Gastroesophageal sphincter (tissue), 4 donors: ENCODE results near the gene GPR143. TPM values are rescaled to one million over a fixed set of nuclear protein-coding genes. Genes with fewer than 3 reads are reported as not detected.

ENCODE experiments used
- ATAC-seq: fragments of 150-250 bp; one replicate; pipeline ENCODE4 v1.9.1; 2016; ENCODE audit warnings: mild to moderate bottlenecking, moderate library complexity
- H3K27ac ChIP-seq, 4 donors: fragments of 200-600 bp; sonication (generic) in 3 of 4; 1 replicate in 3 of 4; 2 replicates in 1 of 4; pipeline ENCODE4 v1.5.1; 2016 to 2019
- H3K27me3 ChIP-seq: fragments of 200-600 bp; sonication (generic); one replicate; pipeline ENCODE4 v1.5.1; 2019
- H3K36me3 ChIP-seq, 2 donors: fragments of 200-600 bp; sonication (generic); one replicate each; pipeline ENCODE4 v1.5.1; 2019; ENCODE audit warnings: control low read depth in 1 of 2
- H3K4me1 ChIP-seq, 3 donors: fragments of 200-600 bp; sonication (generic); 1 replicate in 2 of 3; 2 replicates in 1 of 3; pipeline ENCODE4 v1.5.1; 2016 to 2019; ENCODE audit warnings: control low read depth in 2 of 3
- H3K4me3 ChIP-seq, 2 donors: fragments of 200-600 bp; sonication (generic); one replicate each; pipeline ENCODE4 v1.5.1; 2019; ENCODE audit warnings: mild to moderate bottlenecking in 1 of 2, moderate library complexity in 1 of 2
- H3K9me3 ChIP-seq, 3 donors: fragments of 200-600 bp; sonication (generic); one replicate each; pipeline ENCODE4 v1.5.1; 2017 to 2019; ENCODE audit warnings: control low read depth in 2 of 3
- CTCF ChIP-seq, 4 experiments: fragments of 200-600 bp in 2 of 4; fragments of 450-650 bp in 2 of 4; sonication (generic) in 1 of 4; IDR thresholded peaks; one replicate each; pipeline ENCODE4 v1.5.1; 2017 to 2019; ENCODE audit warnings: antibody characterized with exemption in 4 of 4, mild to moderate bottlenecking in 2 of 4, moderate library complexity in 2 of 4
- EP300 ChIP-seq: sonication (generic); formaldehyde crosslinking; IDR thresholded peaks from one replicate; pipeline ENCODE4 v1.6.1; 2017; ENCODE audit warnings: antibody characterized with exemption, mild to moderate bottlenecking
- POLR2A ChIP-seq, 2 donors: fragments of 450-650 bp; IDR thresholded peaks; one replicate each; pipeline ENCODE4 v1.6.1; 2017; ENCODE audit warnings: antibody characterized with exemption in 2 of 2, mild to moderate bottlenecking in 2 of 2, moderate library complexity in 1 of 2
- POLR2AphosphoS5 ChIP-seq: sonication (generic); formaldehyde crosslinking; IDR thresholded peaks from one replicate; pipeline ENCODE4 v1.6.1; 2017; ENCODE audit warnings: antibody characterized with exemption
- WGBS, 2 donors: methylation state at CpG; one replicate each; pipeline ENCODE4 v1.1.5; 2018; ENCODE audit warnings: low coverage in 1 of 2; 5-methylcytosine and 5-hydroxymethylcytosine counted together
- total RNA-seq, 4 donors: library from RNA; depleted of rRNA; stranded (reverse); fragments of >200 nt; gene quantifications; one replicate each; pipeline ENCODE4 v1.1.0, GENCODE V29; 2016

Gene GPR143
- total RNA-seq, 4 donors from 2014 or later: not detected

DNA sequence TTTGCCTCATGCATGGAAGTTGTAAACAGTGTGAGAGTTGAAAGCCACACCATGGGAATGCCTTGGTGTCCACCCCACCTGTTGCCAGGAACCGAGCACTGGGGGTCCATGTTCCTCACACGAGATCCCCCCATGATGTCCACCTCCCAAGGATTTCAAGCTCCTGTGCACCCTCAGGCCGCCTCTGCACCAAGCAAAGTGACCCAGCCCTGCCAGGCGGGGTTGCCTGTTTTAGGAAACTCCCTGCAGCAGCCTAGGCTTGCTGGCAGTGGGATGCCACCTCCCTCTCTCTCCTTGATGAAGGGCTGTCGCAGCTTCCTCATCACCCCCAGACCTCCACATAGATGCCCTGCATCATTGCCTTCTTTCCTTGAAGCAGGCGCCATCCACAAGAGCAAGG is 82.8 kb downstream of the GPR143 start:
- H3K27me3 ChIP-seq: no peaks in the 10 kb centered on the region
- no peak overlapping the region for H3K4me3 ChIP-seq
- no peak overlapping the region for H3K27ac ChIP-seq
- WGBS, 2 donors: 86% methylated on average over 2 of the region's 6 CpGs; no CpG with 5 or more reads in 1 of the 2 donors
- no peak for ATAC-seq
- TF ChIP-seq POLR2AphosphoS5 (no peak), POLR2A (IDR thresholded peaks at IDR 0.05) (no peak), EP300 (no peak)
- peaks cover 0 to 11% (median 0%) of the 10 kb centered on the region in 3 donors for H3K4me1 ChIP-seq
- no peaks in the 10 kb centered on the region for H3K9me3 ChIP-seq
- peaks cover 0 to 12% of the 10 kb centered on the region in 2 donors for H3K36me3 ChIP-seq

GRCh38 chrX:9682456-9682855 is 83.2 kb downstream of the GPR143 start:
- 10 to 51% methylated on average over 3 to 6 of the region's 10 CpGs for WGBS, 2 donors
- peaks cover 0 to 11% (median 0%) of the 10 kb centered on the region in 3 donors for H3K4me1 ChIP-seq
- no peak overlapping the region for H3K27ac ChIP-seq
- TF ChIP-seq POLR2A (IDR thresholded peaks at IDR 0.05): no peak
- peak in 3 of 4 experiments; percentile 29 to 51 (median 39) for TF ChIP-seq CTCF (IDR thresholded peaks at IDR 0.05)
- TF ChIP-seq POLR2AphosphoS5: no peak
- TF ChIP-seq EP300: no peak
- peak; percentile 53 for ATAC-seq
- peaks cover 0 to 8% of the 10 kb centered on the region in 2 donors for H3K36me3 ChIP-seq
- no peaks in the 10 kb centered on the region for H3K27me3 ChIP-seq
- H3K4me3 ChIP-seq: no peak overlapping the region
- H3K9me3 ChIP-seq: no peaks in the 10 kb centered on the region

GRCh38 chrX:9681422-9681821 is 84.2 kb downstream of the GPR143 start:
- ATAC-seq: no peak
- H3K27ac ChIP-seq: no peak overlapping the region
- H3K4me1 ChIP-seq: peaks cover 0 to 11% (median 0%) of the 10 kb centered on the region in 3 donors
- WGBS, 2 donors: 80% methylated on average over 1 of the region's 4 CpGs; no CpG with 5 or more reads in 1 of the 2 donors
- no peak overlapping the region for H3K4me3 ChIP-seq
- H3K27me3 ChIP-seq: no peaks in the 10 kb centered on the region
- H3K36me3 ChIP-seq: peaks cover 0 to 7% of the 10 kb centered on the region in 2 donors
- TF ChIP-seq CTCF (IDR thresholded peaks at IDR 0.05) (no peak), POLR2A (IDR thresholded peaks at IDR 0.05) (no peak), EP300 (no peak), POLR2AphosphoS5 (no peak)
- H3K9me3 ChIP-seq: no peaks in the 10 kb centered on the region

DNA sequence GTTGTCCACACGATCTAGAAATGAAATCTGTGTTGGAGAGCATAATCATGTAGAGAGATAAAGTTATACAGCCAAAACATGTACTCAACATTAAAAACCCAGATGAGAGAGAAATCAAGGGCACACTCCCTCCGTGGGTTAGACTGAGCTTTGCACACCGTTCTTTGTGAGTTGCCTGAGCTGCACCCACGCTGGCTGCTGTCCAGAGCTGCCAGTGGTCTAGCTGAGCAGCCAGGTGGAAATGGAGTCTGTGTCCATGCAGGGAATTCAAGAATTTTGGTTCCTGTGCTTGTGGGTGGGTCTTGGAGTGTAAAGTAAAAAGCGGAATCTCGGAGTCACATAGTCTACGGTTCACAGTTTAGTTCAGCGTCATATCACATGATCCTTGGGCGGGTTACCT is 84.6 kb downstream of the GPR143 start:
- TF ChIP-seq CTCF (IDR thresholded peaks at IDR 0.05): no peak
- no peak for TF ChIP-seq POLR2AphosphoS5
- TF ChIP-seq EP300: no peak
- no peak for TF ChIP-seq POLR2A (IDR thresholded peaks at IDR 0.05)
- H3K9me3 ChIP-seq: no peaks in the 10 kb centered on the region
- no peak overlapping the region for H3K4me3 ChIP-seq
- no peak for ATAC-seq
- no peaks in the 10 kb centered on the region for H3K27me3 ChIP-seq
- WGBS, 2 donors: 77 to 100% methylated on average over 3 to 5 of the region's 9 CpGs
- peaks cover 0 to 7% of the 10 kb centered on the region in 2 donors for H3K36me3 ChIP-seq
- H3K4me1 ChIP-seq: peaks cover 0 to 11% (median 0%) of the 10 kb centered on the region in 3 donors
- H3K27ac ChIP-seq: no peak overlapping the region

DNA sequence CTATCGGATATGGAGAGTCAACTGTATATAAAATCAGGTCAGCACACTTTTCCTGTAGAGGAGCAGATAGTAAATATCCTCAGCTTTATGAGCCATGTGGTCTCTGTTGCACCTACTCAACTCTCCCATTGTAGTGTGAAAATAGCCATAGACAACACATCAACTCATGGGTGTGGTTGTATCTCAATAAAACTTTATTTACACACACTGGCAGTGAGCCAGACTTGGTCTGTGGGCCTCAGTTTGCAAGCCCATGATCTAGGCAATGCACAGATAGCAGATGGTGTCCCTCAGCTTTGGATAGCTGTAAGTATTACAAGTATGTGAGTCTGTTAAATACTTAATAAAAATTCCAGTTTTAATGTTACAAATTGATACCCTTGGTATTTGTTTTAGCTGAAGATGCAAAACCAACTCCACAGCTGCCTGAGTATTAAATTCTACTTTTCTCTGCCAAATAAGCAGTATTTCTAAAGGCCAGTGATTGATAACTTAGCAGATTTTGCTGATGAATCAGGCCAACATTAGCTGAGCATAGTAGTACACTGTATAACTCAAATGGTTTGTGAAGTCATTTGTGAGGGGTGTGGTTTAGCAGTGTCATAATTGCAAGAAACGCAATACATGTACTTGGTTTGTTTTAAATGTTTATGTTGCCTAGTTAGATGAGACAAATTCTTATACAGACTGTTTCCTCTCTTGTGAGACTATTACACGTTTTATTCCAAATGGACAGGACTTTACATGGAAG is 87.3 kb downstream of the GPR143 start:
- Histone ChIP-seq H3K27me3 (no peaks in the 10 kb centered on the region), H3K36me3 (no peaks in the 10 kb centered on the region), H3K27ac (no peak overlapping the region), H3K4me1 (peaks cover 0 to 11% (median 0%) of the 10 kb centered on the region in 3 donors), H3K9me3 (no peaks in the 10 kb centered on the region), H3K4me3 (no peak overlapping the region)
- 58 to 78% methylated on average over 3 of the region's 3 CpGs for WGBS, 2 donors
- ATAC-seq: no peak
- TF ChIP-seq CTCF (IDR thresholded peaks at IDR 0.05): no peak
- no peak for TF ChIP-seq POLR2A (IDR thresholded peaks at IDR 0.05)
- TF ChIP-seq POLR2AphosphoS5: no peak
- no peak for TF ChIP-seq EP300
